GM04504 (cell line): Measurements from ENCODE around the gene CHD9.
"Not testable (repeated sequence)": the region's sequence is repeated elsewhere in the genome, so short reads cannot be mapped to it uniquely, and the experiment has no call there.

Experiments
- DNase-seq: peaks from one replicate; pipeline ENCODE4 v3.0.0-alpha.2; 2012; ENCODE audit warnings: low read depth

CHD9 gene

DNA sequence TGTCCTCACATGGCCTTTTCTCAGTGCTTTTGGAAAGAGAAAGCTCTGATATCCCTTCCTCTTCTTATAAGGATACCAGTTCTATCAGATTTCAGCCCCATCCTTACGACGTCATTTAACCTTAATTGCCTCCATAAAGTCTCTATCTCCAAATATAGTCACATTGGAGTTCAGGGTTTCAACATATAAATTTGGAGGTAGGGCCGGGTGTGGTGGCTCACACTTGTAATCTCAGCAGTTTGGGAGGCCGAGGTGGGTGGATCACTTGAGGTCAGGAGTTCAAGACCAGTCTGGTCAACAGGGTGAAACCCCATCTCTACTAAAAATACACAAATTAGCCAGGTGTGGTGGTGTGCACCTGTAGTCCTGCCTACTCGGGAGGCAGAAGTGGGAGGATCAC lies 7.3 kb upstream of the CHD9 start:
- not testable (repeated sequence) for DNase-seq

DNA sequence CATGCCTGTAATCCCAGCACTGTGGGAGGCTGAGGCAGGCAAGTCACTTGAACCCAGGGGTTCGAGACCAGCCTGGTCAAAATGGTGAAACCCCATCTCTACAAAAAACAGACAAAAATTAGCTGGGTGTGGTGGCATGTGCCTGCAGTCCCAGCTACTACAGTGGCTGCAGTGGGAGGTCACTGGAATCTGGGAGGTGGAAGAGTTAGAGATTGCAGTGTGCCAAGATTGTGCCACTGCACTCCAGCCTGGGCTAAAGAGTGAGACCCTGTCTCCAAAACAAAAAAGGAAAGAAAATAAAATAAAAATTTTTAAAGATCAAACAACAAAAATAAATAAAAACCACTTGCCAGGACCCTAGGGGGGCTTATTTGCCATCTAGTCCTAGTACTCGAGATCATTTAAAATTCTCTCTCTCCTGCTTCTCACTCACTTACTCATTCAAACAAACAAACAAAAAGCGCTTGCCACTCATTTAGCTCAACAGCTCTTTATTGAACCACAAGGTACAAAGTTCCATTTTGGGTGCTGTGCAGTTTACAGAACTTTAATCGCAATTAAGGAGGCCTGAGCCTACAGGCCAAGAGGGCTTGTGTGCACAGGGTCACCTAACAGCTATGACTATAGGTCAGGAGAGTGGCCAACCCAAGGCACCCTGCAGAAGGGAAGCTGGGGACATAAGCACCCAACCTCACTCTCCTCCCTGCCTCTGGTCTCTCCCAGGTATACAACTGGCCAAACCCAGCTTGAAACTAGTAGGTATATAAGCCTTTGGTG lies 6.5 kb upstream of the CHD9 start:
- no peak for DNase-seq

DNA sequence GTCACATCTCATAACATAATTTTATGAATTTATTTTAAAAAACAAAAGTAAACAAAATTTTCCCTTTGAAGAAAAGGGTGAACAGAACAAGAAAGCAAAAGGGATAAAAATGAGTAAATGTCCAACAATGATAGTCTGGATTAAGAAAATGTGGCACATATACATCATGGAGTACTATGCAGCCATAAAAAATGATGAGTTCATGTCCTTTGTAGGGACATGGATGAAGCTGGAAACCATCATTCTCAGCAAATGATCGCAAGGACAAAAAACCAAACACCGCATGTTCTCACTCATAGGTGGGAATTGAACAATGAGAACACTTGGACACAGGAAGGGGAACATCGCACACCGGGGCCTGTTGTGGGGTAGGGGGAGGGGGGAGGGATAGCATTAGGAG lies 3.5 kb upstream of the CHD9 start:
- not testable (repeated sequence) for DNase-seq

DNA sequence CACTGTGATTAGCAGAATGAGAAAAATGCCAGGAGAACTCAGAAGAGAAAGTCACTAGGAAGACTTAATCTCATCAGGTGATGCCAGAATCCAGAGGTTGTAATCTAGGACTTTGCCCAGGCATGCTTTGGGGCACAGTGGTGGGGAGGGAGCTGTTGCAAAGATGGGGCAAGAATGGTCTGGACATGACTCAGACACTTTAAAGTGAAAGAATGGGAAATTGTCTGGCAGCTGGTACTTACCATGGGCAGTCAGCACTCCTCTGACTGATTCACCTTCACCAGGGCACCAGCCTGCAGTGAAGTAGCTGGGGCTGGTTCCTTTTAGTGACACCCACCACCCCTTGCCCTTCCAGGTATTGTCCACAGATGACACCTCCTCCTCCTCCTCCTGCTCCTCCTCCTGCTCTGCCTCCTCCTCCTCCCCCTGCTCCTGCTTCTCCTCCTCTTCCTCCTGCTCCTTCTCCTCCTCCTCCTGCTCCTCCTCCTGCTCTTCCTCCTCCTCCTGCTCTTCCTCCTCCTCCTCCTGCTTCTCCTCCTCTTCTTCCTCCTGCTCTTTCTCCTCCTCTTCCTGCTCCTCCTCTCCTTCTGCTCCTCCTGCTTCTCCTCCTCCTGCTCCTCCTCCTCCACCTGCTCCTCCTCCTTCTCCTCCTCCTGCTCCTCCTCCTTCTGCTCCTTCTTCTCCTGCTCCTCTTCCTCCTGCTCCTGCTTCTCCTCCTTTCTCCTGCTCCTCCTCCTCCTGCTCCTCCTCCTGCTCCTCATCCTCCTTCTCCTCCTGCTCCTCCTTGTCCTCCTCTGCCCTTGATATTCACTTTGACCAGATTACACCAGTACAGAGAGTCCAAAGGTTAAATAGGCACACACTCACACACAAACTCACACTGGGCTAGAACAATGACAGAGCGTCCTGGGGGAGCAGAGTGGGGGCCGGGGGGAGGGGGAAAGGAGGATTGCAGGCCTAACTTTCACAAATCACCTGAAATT lies 2.0 kb upstream of the CHD9 start, which contains the start of gene CHD9NB:
Gene CHD9NB (minus strand): TSS at position 379 of the 983 bp plus-strand sequence. CDS start 8,739 bp downstream, outside the sequence.
- DNase-seq: peak; percentile 82

DNA sequence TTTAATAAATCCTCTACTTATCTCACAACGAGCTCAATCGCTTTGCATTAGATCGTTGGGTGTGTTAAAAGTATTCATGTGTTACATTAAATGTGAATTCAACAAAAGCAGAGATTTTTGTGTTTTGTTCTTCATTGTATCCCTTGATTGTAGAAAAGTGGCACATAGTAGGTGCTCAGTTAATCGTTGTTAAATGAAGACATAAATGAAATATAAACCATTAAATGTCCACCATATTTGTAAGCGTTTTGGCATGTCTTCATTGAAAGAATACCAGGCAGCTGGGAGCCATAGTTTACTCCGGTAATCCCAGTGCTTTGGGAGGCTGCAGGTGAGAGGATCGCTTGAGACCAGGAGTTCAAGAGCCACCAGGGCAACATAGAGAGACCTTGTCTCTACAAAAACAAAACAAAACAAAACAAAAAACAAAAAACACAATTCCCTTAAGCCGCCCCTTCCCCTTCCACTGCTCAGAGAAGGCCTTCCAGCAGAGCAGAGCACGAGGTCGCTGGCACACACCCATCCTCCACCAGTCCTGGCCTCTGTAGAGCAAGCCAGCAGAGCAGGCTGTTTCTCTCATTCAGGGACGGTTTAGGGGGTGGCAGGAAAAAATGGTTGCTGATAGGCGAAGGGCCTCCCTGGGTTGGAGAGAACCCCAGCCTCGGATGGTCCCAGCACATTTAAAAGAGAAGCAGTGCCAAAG lies 673 bp upstream of the CHD9 start:
- DNase-seq: no peak

DNA sequence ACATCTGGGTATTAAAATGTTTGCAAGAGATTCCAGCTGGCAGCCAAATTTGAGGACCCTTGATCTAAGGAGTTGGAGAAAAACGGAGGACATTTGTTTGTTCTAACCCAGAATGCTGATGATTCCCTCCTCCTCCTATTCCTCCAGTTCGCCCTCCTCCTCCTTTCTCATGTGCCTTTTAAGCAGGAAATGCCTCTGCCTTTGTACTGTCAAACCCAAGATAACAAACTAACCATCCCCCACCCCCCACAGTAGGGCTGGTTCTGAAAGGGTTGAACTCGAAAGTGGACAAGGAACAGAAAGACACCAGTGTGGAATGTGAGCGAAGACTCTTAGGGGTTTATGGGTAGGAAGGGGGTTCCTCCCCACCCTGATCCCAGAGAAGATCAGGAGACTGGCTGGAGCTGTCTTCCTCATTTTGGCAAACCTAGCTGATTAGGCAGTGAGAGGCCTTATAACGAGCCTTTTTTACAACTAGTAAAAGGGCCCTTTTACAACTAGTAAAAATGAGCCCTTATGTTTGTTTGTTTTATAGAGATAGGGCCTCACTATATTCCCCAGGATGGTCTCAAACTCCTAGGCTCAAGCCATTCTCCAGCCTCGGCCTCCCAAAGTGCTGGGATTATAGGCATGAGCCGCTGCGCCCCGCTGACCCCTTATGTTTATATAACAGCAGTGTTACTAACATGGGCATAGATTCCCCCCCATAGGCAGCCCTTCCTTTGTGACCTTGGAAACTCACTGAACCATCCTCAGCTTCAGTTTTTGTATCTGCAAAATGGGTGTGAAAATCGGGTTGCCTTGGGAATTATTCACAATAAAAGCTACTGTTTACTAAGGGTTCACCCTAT lies 975 bp downstream of the CHD9 start:
- peak; percentile 35 for DNase-seq

DNA sequence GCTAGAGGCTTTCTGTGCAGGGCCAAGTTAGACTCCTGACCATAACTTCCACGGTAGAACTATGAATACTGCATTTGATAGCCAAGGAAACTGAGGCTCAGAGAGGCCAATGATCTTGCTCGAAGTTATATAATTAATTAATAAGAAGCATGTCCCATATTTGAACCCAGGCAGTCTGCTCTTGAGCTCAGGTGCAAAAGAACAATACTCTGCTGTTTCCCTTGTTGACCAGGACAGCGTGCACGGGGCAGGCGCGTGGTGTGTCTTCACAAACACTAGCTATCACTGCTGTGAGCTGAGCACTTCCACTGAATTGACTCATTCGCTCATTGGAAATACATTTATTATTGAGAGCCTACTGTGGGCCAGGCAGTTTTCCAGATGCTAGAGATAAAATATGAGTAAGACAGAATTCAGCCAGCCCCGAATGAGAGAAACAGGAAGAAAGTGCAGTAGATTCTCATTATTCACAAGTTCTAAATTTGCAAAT lies 1.6 kb downstream of the CHD9 start:
- no peak for DNase-seq

DNA sequence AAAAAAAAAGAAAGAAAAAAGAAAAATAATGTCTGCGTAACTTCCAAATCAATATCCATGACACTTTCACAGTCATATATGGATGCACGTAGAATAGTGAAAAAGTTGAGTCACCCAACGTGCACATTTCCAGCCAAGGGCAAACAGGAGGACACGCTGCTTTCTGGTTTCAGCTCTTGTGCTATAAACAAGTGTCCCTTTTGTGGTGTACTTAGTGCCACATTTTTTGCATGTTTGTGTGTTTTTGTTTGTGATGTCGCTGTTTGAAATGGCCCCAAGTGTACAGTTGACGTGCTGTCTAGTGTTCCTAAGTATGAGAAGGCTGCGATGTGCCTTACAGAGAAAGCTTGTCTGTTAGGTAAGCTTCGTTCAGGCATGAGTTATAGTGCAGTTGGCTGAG lies 2.9 kb downstream of the CHD9 start:
- DNase-seq: no peak

DNA sequence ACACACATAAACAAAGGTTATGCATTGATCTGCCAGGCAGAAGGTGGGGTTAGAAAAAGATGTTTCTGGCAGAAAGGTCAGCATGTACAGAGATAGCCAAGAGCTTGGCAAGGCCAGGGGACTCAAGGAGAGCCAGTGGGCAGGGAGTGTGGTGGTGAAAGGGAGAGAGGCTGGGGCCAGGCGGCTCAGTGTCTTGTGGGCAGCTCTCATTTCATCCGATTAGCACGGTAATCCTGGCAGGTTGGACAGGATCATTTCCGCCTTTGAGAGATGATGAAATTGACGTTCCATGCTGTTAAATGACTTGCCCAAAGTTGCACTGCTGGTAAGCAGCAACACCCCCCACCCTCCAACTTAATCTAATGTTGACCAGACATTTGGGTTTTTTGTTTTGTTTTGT lies 3.6 kb downstream of the CHD9 start:
- no peak for DNase-seq

DNA sequence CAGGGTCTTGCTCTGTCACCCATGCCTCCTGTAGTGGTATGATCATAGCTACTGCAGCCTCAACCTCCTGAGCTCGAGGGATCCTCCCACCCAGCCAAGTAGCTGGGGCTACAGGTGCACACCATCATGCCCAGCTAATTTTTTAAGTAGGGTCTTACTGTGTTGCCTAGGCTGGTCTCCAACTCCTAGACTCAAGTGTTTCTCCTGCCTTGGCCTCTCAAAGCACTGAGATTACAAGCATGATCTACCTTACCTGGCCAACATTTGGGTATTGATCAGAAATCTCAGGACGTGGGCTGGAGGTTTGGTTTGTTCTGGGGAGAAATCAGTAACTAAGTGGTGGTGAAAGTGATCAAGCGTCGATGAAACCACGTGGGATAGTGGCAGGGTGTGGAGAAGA lies 4.1 kb downstream of the CHD9 start:
- DNase-seq: no peak

DNA sequence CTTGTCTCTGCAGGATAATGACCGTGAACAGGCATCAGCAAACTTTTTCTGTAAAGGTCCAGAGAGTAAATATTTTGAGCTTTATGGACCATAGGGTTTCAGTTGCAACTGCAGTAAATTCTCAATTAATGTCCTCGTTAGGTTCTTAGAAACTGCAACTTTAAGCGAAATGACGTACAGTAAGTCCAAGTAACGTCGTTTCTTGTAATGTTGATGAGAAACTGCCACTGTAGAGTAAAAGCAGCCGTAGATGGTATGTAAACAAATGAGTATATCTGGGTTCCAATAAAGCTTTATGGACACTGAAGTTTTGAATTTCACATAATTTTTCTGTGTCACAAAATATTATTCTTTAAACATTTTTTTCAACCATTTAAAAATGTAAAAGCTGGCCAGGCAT lies 4.9 kb downstream of the CHD9 start:
- no peak for DNase-seq

DNA sequence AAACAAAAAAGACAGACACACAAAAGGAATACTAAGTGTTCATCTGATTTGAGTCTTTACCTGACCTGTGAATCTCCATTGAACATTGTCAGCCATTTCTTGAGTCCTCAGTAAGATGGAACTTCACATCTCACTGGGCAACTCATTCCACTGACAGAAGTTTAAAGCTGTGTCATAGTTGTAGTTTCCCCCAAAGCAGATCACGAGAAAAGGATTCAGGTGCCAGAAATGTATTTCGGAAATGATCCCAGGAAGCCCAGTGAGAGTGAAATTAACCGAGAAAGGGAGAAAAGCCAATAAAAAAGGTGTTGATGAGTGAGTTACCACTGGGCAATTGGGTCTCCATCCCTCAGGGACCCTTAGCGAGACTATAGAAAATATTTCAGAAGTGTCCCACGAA lies 6.5 kb downstream of the CHD9 start:
- DNase-seq: no peak

DNA sequence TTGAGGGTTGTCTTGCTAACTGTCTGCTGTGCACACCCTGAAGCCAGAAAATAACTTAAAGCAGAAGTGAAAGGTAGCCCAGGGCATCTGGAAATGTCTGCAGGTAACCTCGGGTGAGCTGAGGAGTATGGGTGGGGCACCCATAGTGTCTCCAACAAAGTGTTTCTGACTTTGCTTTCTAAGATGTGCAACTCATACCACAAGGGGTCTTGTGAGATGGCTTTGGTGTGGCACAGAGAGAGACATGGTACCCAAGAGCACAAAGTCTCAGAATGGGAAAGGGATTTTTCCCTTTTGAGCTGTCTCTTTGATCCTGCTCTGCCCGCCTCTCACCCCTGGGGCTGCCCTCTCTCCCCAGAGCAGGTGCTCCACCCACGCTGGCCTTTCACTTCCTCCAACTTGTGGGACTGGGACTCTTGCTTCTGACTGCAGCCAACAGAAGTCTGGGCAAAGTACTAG lies 6.9 kb downstream of the CHD9 start:
- no peak for DNase-seq

DNA sequence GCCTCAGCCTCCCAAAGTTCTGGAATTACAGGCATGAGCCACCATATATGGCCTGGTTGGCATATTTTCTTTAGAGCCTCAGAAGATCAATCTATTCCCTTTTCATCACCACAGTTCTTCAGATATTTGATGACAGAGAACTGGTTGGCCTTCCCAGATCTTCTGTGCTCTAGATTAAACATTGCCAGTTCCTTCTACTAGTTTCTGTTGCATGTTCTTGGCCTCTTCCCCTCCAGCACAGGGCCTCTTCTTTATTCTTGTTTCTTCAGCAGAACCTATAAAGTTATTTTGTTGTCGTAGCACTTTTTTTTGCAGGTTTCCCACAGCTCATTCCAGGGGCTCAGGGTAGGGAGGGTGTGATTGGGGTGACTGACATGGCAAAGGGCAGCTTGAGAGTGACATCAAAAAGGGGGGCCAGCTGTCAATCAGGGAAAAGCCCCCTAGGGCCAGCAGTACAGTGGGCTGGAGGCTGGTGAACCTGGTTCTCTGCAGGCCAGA lies 9.3 kb downstream of the CHD9 start:
- DNase-seq: no peak

DNA sequence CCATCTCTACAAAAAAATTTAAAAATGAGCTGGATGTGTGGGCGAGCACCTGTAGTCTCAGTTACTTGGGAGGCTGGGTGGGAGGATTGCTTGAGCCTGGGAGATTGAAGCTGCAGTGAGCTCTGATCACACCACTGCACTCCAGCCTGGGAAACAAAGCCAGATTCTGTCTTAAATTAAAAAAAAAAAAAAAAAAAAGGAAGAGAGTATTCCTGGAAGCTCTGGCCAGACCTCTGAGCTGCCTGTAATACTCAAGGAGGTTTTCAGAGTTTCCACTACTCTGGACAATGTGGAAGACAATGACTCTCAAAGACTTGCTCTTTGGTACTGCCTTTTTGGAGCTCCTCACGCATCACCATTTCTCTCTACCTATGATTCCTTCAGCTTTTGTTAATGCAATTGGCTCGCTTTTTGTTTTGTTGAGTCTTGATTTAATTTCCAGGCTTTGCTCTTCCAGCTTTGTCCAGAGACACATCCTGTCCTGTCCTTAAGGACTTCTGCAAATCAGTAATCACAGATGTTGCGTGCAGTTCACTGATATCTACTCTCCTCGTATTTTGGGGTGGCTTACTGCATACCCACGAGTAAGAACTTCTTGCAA lies 10.8 kb downstream of the CHD9 start:
- DNase-seq: no peak

DNA sequence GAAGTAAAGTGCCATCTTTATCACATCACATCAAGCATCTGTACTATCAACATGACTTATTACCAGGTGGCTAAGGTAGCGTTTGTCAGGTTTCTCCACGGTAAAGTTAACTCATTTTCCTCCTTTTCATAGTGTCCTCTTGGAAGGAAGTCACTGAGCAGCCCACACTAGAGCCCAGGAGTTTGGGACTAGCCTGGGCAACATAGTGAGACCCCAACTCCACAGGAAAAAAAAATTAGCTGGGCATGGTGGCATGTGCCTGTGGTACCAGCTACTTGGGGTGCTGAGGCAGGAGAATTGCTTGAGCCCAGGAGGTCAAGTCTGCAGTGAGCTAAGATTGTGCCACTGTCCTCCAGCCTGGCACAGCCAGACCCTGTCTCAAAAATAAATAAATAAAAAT lies 12.9 kb downstream of the CHD9 start:
- no peak for DNase-seq

DNA sequence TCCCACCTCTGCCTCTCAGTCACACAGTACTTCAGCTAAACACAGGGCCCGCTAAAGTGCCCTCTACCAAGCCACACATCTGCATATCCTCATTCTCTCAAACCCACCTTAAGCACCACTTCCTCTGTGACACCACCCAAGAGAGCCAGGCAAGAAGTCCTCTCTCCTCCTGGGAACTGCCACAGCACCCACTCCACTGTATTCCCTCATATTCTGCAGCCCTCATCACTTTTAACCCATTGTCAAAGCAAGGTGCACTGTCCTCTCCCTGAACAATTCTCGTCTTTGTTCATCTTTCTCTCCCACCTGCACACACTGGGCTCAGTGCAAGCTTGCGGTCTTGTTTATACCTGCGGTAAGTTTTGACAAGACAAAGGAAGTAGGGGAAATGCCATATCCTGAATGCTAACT lies 13.6 kb downstream of the CHD9 start:
- DNase-seq: no peak

DNA sequence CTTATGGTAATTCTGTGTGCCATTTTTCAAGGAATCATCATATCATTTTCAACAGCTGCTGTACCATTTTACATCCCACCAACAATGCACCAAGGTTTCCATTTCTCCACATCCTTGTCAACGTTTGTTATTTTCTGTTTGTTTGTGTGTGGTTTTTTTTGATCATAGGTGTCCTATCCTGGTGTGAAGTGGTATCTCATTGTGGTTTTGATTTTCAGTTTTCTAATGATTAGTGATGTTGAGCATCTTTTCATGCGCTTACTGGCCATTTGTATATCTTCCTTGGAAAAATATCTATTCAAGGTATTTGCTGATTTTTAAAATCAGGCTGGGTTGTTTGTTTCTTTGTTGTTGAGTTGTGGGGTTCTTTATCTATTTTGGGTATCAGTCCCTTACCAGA lies 15.0 kb downstream of the CHD9 start:
- DNase-seq: no peak

DNA sequence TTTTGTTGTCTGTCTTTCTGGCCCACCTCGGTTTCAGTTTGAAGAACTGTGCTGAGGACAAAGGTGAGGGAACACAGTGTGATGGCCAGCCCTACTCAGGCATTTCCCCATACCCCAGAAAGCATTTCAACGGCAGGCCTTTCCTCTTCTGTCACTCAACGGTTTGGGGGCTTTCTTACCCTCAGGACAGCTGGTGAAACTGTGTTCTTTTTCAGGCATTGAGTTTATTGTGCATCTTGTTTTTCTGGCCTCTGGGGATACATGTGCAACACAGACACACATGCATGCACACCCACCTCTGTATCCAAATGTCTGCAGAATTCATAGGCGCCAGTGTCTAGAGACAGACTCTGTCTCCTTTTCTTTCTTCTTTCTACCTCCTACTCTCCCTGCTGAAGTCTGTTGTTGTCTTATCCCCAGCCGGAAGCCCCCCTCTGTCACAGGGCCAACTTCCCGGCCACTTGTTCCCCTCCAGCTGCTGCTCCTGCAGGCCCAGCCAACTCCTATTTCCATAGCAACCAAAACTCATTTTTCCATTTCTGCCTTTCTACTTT lies 17.0 kb downstream of the CHD9 start:
- no peak for DNase-seq

DNA sequence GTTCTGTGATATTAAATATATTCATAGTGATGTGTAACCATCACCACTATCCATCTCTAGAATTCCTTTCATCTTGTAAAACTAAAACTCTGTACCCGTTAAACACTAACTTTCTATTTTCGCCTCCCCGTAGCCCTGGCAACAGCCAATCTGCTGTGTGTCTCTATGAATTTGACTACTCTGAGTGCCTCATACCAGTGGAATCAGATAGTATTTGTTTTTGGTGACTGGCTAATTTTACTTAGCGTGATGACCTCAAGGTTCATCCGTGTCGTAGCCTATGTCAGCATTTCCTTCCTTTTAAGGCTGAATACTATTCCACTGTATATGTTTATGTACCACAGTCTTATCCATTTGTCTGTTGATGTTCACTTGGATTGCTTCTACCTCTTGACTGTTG lies 18.2 kb downstream of the CHD9 start:
- no peak for DNase-seq
